HepG2 (cell line): ENCODE measurements around the gene RIPK1. TPM values are rescaled to one million over a fixed set of nuclear protein-coding genes. Genes with fewer than 3 reads are reported as not detected.

Source experiments
- ARID2 ChIP-seq: sonication (generic); formaldehyde crosslinking; IDR thresholded peaks from 2 replicates; pipeline ENCODE4 v1.8.1; 2022; ENCODE audit warnings: mild to moderate bottlenecking, missing genetic modification reagents, borderline replicate concordance
- FOXP4 ChIP-seq: sonication (generic); formaldehyde crosslinking; IDR thresholded peaks from 2 replicates; pipeline ENCODE4 v1.4.0; 2020; ENCODE audit warnings: missing genetic modification reagents
- MEIS2 ChIP-seq: sonication (generic); formaldehyde crosslinking; IDR thresholded peaks from 2 replicates; pipeline ENCODE4 v1.9.0; 2021; ENCODE audit warnings: mild to moderate bottlenecking, missing genetic modification reagents
- POGZ ChIP-seq: sonication (generic); formaldehyde crosslinking; IDR thresholded peaks from 2 replicates; pipeline ENCODE4 v1.4.0; 2020; ENCODE audit warnings: mild to moderate bottlenecking, missing genetic modification reagents
- ZMYM3 ChIP-seq: sonication (generic); formaldehyde crosslinking; IDR thresholded peaks from 2 replicates; pipeline ENCODE4 v1.5.1; 2020; ENCODE audit warnings: mild to moderate bottlenecking, missing genetic modification reagents
- ZNF343 ChIP-seq: sonication (generic); formaldehyde crosslinking; IDR thresholded peaks from 2 replicates; pipeline ENCODE4 v1.4.0; 2020; ENCODE audit warnings: mild to moderate bottlenecking, missing genetic modification reagents
- polyA plus RNA-seq, 8 experiments: library from polyadenylated mRNA; depleted of rRNA in 3 of 8; stranded (reverse) in 7 of 8; unstranded in 1 of 8; fragments of >200 nt; fragmentation: Illumina TruSeq in 4 of 8; extraction: Trizol in 4 of 8; gene quantifications; 2 replicates each; pipeline versions ENCODE4 v1.2.1 to v1.2.3, GENCODE V29; 2011 to 2016; ENCODE audit warnings: low read depth in 4 of 8, missing spikeins in 1 of 8, mixed read lengths in 1 of 8; ENCODE audit not compliant: insufficient read depth in 1 of 8
- total RNA-seq, 5 experiments: library from RNA; depleted of rRNA; stranded (reverse); fragments of >200 nt; fragmentation: Illumina TruSeq; extraction: Trizol; gene quantifications; 2 replicates each; pipeline ENCODE4 v1.2.3, GENCODE V29; 2016; ENCODE audit warnings: low read depth in 1 of 5
- TF ChIP-seq, protein P1 (sequence below): IDR thresholded peaks from 2 replicates; pipeline ENCODE4 v1.6.1; 2016; ENCODE audit warnings: low read depth, missing genetic modification reagents, missing compliant biosample characterization
- TF ChIP-seq, protein P2 (sequence below): sonication (generic); formaldehyde crosslinking; IDR thresholded peaks from 2 replicates; pipeline ENCODE4 v1.9.0; 2021; ENCODE audit warnings: mild to moderate bottlenecking, missing genetic modification reagents
- TF ChIP-seq, protein P3 (sequence below): sonication (generic); formaldehyde crosslinking; IDR thresholded peaks from 2 replicates; pipeline ENCODE4 v1.8.1; 2022; ENCODE audit warnings: low read depth, mild to moderate bottlenecking, missing genetic modification reagents

Gene RIPK1
- total and polyA plus RNA-seq, 2 of the 13 experiments (the other 11 are each of a cell fraction or from before 2014, with no cell fraction given), result 9.0 to 10.3 TPM

DNA sequence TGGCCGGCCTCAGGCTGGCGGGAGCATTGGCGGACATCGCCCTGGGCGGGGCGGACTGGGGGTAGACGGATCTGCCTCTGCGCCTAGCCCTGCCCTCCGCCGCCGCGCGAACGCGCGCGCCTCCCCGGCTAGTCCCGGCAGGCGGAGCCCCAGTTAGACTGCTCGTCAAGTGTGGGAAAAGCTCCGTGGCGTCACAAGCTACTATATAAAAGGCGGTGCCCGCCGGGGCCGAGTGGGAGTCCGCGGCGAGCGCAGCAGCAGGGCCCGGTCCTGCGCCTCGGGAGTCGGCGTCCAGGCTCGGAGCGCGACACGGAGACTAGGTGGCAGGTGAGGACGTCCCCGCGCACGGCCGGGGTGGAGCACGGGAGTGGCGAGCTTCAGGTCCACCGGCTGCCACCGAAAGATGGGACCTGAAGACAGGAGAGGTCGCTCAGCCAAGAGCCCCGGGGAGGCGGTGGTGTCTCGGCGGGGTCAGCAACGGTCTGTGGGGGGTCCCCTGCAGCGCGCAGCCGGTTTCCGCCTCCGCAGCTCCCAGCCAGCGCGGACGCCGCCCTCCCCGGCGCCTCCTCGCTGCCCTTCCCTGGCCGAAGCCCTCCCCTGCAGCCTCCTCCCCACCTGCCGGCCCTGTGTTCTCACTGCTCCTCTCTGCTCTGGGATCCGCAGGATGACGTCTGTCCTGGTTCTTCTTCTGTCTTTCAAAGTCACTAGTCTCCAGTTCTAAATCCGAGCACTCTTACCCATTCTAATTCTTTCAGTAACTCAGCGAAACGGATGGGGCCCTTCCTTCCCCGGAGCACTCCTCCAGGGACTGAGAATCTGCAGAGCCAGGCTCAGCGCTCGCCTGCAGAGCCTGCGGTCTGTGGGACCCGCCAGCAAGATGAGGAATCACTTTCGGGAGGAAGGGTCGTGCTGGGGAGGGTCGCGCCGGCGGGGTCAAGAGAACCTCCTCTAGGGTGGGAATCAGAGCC is 4.3 kb upstream of the RIPK1 start (continued):
- TF ChIP-seq, protein P1, sequence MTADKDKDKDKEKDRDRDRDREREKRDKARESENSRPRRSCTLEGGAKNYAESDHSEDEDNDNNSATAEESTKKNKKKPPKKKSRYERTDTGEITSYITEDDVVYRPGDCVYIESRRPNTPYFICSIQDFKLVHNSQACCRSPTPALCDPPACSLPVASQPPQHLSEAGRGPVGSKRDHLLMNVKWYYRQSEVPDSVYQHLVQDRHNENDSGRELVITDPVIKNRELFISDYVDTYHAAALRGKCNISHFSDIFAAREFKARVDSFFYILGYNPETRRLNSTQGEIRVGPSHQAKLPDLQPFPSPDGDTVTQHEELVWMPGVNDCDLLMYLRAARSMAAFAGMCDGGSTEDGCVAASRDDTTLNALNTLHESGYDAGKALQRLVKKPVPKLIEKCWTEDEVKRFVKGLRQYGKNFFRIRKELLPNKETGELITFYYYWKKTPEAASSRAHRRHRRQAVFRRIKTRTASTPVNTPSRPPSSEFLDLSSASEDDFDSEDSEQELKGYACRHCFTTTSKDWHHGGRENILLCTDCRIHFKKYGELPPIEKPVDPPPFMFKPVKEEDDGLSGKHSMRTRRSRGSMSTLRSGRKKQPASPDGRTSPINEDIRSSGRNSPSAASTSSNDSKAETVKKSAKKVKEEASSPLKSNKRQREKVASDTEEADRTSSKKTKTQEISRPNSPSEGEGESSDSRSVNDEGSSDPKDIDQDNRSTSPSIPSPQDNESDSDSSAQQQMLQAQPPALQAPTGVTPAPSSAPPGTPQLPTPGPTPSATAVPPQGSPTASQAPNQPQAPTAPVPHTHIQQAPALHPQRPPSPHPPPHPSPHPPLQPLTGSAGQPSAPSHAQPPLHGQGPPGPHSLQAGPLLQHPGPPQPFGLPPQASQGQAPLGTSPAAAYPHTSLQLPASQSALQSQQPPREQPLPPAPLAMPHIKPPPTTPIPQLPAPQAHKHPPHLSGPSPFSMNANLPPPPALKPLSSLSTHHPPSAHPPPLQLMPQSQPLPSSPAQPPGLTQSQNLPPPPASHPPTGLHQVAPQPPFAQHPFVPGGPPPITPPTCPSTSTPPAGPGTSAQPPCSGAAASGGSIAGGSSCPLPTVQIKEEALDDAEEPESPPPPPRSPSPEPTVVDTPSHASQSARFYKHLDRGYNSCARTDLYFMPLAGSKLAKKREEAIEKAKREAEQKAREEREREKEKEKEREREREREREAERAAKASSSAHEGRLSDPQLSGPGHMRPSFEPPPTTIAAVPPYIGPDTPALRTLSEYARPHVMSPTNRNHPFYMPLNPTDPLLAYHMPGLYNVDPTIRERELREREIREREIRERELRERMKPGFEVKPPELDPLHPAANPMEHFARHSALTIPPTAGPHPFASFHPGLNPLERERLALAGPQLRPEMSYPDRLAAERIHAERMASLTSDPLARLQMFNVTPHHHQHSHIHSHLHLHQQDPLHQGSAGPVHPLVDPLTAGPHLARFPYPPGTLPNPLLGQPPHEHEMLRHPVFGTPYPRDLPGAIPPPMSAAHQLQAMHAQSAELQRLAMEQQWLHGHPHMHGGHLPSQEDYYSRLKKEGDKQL (CRISPR knock-in tag), result no peak
- TF ChIP-seq, protein P2, sequence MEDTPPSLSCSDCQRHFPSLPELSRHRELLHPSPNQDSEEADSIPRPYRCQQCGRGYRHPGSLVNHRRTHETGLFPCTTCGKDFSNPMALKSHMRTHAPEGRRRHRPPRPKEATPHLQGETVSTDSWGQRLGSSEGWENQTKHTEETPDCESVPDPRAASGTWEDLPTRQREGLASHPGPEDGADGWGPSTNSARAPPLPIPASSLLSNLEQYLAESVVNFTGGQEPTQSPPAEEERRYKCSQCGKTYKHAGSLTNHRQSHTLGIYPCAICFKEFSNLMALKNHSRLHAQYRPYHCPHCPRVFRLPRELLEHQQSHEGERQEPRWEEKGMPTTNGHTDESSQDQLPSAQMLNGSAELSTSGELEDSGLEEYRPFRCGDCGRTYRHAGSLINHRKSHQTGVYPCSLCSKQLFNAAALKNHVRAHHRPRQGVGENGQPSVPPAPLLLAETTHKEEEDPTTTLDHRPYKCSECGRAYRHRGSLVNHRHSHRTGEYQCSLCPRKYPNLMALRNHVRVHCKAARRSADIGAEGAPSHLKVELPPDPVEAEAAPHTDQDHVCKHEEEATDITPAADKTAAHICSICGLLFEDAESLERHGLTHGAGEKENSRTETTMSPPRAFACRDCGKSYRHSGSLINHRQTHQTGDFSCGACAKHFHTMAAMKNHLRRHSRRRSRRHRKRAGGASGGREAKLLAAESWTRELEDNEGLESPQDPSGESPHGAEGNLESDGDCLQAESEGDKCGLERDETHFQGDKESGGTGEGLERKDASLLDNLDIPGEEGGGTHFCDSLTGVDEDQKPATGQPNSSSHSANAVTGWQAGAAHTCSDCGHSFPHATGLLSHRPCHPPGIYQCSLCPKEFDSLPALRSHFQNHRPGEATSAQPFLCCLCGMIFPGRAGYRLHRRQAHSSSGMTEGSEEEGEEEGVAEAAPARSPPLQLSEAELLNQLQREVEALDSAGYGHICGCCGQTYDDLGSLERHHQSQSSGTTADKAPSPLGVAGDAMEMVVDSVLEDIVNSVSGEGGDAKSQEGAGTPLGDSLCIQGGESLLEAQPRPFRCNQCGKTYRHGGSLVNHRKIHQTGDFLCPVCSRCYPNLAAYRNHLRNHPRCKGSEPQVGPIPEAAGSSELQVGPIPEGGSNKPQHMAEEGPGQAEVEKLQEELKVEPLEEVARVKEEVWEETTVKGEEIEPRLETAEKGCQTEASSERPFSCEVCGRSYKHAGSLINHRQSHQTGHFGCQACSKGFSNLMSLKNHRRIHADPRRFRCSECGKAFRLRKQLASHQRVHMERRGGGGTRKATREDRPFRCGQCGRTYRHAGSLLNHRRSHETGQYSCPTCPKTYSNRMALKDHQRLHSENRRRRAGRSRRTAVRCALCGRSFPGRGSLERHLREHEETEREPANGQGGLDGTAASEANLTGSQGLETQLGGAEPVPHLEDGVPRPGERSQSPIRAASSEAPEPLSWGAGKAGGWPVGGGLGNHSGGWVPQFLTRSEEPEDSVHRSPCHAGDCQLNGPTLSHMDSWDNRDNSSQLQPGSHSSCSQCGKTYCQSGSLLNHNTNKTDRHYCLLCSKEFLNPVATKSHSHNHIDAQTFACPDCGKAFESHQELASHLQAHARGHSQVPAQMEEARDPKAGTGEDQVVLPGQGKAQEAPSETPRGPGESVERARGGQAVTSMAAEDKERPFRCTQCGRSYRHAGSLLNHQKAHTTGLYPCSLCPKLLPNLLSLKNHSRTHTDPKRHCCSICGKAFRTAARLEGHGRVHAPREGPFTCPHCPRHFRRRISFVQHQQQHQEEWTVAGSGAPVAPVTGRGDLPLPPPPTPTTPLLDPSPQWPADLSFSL, result 0 out of 2 replicates have a peak, but pooled peaks have one; percentile 44
- TF ChIP-seq FOXP4 (CRISPR knock-in tag), result 0 out of 2 replicates have a peak, but pooled peaks have one; percentile 49
- TF ChIP-seq POGZ (CRISPR knock-in tag), result peak; percentile 49; the same call in 1 of the 2 replicates
- peak; percentile 77; the same call in 1 of the 2 replicates for TF ChIP-seq ARID2 (CRISPR knock-in tag)
- TF ChIP-seq ZNF343 (CRISPR knock-in tag), result peak; percentile 58; the same call in 1 of the 2 replicates
- peak; percentile 67; the same call in 1 of the 2 replicates for TF ChIP-seq MEIS2
- TF ChIP-seq, protein P3, sequence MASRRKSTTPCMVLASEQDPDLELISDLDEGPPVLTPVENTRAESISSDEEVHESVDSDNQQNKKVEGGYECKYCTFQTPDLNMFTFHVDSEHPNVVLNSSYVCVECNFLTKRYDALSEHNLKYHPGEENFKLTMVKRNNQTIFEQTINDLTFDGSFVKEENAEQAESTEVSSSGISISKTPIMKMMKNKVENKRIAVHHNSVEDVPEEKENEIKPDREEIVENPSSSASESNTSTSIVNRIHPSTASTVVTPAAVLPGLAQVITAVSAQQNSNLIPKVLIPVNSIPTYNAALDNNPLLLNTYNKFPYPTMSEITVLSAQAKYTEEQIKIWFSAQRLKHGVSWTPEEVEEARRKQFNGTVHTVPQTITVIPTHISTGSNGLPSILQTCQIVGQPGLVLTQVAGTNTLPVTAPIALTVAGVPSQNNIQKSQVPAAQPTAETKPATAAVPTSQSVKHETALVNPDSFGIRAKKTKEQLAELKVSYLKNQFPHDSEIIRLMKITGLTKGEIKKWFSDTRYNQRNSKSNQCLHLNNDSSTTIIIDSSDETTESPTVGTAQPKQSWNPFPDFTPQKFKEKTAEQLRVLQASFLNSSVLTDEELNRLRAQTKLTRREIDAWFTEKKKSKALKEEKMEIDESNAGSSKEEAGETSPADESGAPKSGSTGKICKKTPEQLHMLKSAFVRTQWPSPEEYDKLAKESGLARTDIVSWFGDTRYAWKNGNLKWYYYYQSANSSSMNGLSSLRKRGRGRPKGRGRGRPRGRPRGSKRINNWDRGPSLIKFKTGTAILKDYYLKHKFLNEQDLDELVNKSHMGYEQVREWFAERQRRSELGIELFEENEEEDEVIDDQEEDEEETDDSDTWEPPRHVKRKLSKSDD (CRISPR knock-in tag), result no peak; the same call in 1 of the 2 replicates
- TF ChIP-seq ZMYM3 (CRISPR knock-in tag), result peak; percentile 69; the same call in 1 of the 2 replicates
